ENCODE measurements around the gene TRIAP1.

Gene TRIAP1

GRCh38 chr12:120445911-120446843, at the start of gene TRIAP1, which contains the start of gene GATC:
Gene TRIAP1 (minus strand): TSS chr12:120446384. CDS start chr12:120446372, 12 bp downstream.
Gene GATC (plus strand): TSS chr12:120446444. CDS start chr12:120446481, 37 bp downstream.
- TF ChIP-seq, protein P1, sequence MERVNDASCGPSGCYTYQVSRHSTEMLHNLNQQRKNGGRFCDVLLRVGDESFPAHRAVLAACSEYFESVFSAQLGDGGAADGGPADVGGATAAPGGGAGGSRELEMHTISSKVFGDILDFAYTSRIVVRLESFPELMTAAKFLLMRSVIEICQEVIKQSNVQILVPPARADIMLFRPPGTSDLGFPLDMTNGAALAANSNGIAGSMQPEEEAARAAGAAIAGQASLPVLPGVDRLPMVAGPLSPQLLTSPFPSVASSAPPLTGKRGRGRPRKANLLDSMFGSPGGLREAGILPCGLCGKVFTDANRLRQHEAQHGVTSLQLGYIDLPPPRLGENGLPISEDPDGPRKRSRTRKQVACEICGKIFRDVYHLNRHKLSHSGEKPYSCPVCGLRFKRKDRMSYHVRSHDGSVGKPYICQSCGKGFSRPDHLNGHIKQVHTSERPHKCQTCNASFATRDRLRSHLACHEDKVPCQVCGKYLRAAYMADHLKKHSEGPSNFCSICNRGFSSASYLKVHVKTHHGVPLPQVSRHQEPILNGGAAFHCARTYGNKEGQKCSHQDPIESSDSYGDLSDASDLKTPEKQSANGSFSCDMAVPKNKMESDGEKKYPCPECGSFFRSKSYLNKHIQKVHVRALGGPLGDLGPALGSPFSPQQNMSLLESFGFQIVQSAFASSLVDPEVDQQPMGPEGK (CRISPR knock-in tag; IDR thresholded peaks at IDR 0.05; ENCODE audit: borderline replicate concordance): peak; percentile 21; the same call in 1 of the 2 replicates
- no peak for TF ChIP-seq ZNF8 (CRISPR knock-in tag; IDR thresholded peaks at IDR 0.05)
- TF ChIP-seq, protein P2, sequence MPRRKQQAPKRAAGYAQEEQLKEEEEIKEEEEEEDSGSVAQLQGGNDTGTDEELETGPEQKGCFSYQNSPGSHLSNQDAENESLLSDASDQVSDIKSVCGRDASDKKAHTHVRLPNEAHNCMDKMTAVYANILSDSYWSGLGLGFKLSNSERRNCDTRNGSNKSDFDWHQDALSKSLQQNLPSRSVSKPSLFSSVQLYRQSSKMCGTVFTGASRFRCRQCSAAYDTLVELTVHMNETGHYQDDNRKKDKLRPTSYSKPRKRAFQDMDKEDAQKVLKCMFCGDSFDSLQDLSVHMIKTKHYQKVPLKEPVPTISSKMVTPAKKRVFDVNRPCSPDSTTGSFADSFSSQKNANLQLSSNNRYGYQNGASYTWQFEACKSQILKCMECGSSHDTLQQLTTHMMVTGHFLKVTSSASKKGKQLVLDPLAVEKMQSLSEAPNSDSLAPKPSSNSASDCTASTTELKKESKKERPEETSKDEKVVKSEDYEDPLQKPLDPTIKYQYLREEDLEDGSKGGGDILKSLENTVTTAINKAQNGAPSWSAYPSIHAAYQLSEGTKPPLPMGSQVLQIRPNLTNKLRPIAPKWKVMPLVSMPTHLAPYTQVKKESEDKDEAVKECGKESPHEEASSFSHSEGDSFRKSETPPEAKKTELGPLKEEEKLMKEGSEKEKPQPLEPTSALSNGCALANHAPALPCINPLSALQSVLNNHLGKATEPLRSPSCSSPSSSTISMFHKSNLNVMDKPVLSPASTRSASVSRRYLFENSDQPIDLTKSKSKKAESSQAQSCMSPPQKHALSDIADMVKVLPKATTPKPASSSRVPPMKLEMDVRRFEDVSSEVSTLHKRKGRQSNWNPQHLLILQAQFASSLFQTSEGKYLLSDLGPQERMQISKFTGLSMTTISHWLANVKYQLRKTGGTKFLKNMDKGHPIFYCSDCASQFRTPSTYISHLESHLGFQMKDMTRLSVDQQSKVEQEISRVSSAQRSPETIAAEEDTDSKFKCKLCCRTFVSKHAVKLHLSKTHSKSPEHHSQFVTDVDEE (CRISPR knock-in tag; IDR thresholded peaks at IDR 0.05): no peak
- peak; percentile 93 for ATAC-seq

GRCh38 chr12:120495186-120495730, 49.1 kb upstream of the TRIAP1 start:
- TF ChIP-seq, protein P2 (CRISPR knock-in tag; IDR thresholded peaks at IDR 0.05): no peak
- TF ChIP-seq ZNF565 (CRISPR knock-in tag; conservative IDR thresholded peaks at IDR 0.05; ENCODE audit: low read depth): no peak
- TF ChIP-seq, protein P1 (CRISPR knock-in tag; IDR thresholded peaks at IDR 0.05; ENCODE audit: borderline replicate concordance): no peak
- TF ChIP-seq OSR1 (CRISPR knock-in tag; IDR thresholded peaks at IDR 0.05): no peak
- ATAC-seq: peak; percentile 5; the same call in 2 of the 3 replicates

- TF ChIP-seq BACH2 (CRISPR knock-in tag; IDR thresholded peaks at IDR 0.05; ENCODE audit: borderline replicate concordance) (no peak), ZFP30 (CRISPR knock-in tag; IDR thresholded peaks at IDR 0.05) (no peak), RARB (CRISPR knock-in tag; IDR thresholded peaks at IDR 0.05) (no peak), POU6F1 (CRISPR knock-in tag; IDR thresholded peaks at IDR 0.05; ENCODE audit: borderline replicate concordance, low read depth) (no peak), PPARA (CRISPR knock-in tag; IDR thresholded peaks at IDR 0.05; ENCODE audit: borderline replicate concordance) (no peak), ESRRG (CRISPR knock-in tag; IDR thresholded peaks at IDR 0.05) (no peak), ARNTL (CRISPR knock-in tag; IDR thresholded peaks at IDR 0.05; ENCODE audit: borderline replicate concordance, low read depth) (no peak), ZNF565 (CRISPR knock-in tag; conservative IDR thresholded peaks at IDR 0.05; ENCODE audit: low read depth) (no peak), ZNF70 (CRISPR knock-in tag; IDR thresholded peaks at IDR 0.05) (no peak), ZNF8 (CRISPR knock-in tag; IDR thresholded peaks at IDR 0.05) (no peak), CSDC2 (CRISPR knock-in tag; IDR thresholded peaks at IDR 0.05) (no peak), GLIS3 (CRISPR knock-in tag; IDR thresholded peaks at IDR 0.05) (no peak), SNAI2 (CRISPR knock-in tag; IDR thresholded peaks at IDR 0.05) (no peak)
- no peak for ATAC-seq
Observed at GRCh38 chr12:120490833-120491512, 44.8 kb upstream of the TRIAP1 start.

Measured in SK-N-SH treated with all-trans-retinoic acid at 6 μM for 48 hours (cell line).